GM23338 (cell line): ENCODE measurements around the gene DOCK6. TPM values are rescaled to one million over a fixed set of nuclear protein-coding genes. Genes with fewer than 3 reads are reported as not detected.

Experiments
- ATAC-seq: fragments of 200-7000 bp; cut with Tn5 transposase; 3 replicates; pipeline ENCODE4 v1.9.1; 2020
- DNase-seq: peaks from one replicate; pipeline ENCODE4 v3.0.0-alpha.2; 2015; ENCODE audit warnings: low spot score
- H2AFZ ChIP-seq: fragments of 200-600 bp; sonication (generic); 2 replicates; pipeline ENCODE4 v1.8.0; 2016; ENCODE audit warnings: antibody characterized with exemption, mild to moderate bottlenecking, moderate library complexity
- H3F3A ChIP-seq: fragments of 200-600 bp; sonication (generic); replicated peaks from 2 replicates; pipeline ENCODE4 v1.8.0; 2017; ENCODE audit warnings: antibody characterized with exemption, mixed run types, low read depth
- H3K27ac ChIP-seq: fragments of 200-600 bp; sonication (generic); 2 replicates; pipeline ENCODE4 v1.6.1; 2016; ENCODE audit warnings: low read depth
- H3K27me3 ChIP-seq: fragments of 200-600 bp; sonication (generic); 2 replicates; pipeline ENCODE4 v1.8.0; 2016; ENCODE audit warnings: mild to moderate bottlenecking, mixed run types, moderate library complexity; ENCODE audit not compliant: insufficient read depth
- H3K36me3 ChIP-seq: fragments of 200-600 bp; sonication (generic); 2 replicates; pipeline ENCODE4 v1.8.0; 2016; ENCODE audit warnings: mild to moderate bottlenecking; ENCODE audit not compliant: insufficient read depth
- H3K4me1 ChIP-seq: fragments of 200-600 bp; sonication (generic); 2 replicates; pipeline ENCODE4 v1.8.0; 2016; ENCODE audit warnings: mild to moderate bottlenecking, moderate library complexity; ENCODE audit not compliant: insufficient read depth
- H3K4me2 ChIP-seq: fragments of 200-600 bp; sonication (generic); 2 replicates; pipeline ENCODE4 v1.7.1; 2017; ENCODE audit warnings: mixed run types
- H3K4me3 ChIP-seq: fragments of 200-600 bp; sonication (generic); 2 replicates; pipeline ENCODE4 v1.6.1; 2016; ENCODE audit warnings: mixed run types
- H3K79me2 ChIP-seq: fragments of 200-600 bp; sonication (generic); replicated peaks from 2 replicates; pipeline ENCODE4 v1.8.0; 2017; ENCODE audit warnings: mild to moderate bottlenecking; ENCODE audit not compliant: insufficient read depth
- H3K9me2 ChIP-seq: fragments of 200-600 bp; sonication (generic); 2 replicates; pipeline ENCODE4 v1.8.0; 2017; ENCODE audit not compliant: insufficient read depth
- H4K20me1 ChIP-seq: fragments of 200-600 bp; sonication (generic); replicated peaks from 2 replicates; pipeline ENCODE4 v1.8.0; 2017; ENCODE audit warnings: mild to moderate bottlenecking; ENCODE audit not compliant: insufficient read depth
- H3K27ac Mint-ChIP-seq: 2 replicates; pipeline ENCODE4 v1.8.0; 2020; ENCODE audit warnings: inconsistent platforms, mild to moderate bottlenecking, moderate library complexity, mixed read lengths
- H3K27me3 Mint-ChIP-seq: 3 replicates; pipeline ENCODE4 v1.8.0; 2022; ENCODE audit warnings: low read depth, mild to moderate bottlenecking, moderate library complexity, mixed read lengths, inconsistent platforms; ENCODE audit not compliant: insufficient read depth, poor library complexity
- H3K36me3 Mint-ChIP-seq: 3 replicates; pipeline ENCODE4 v1.8.0; 2021; ENCODE audit warnings: low read depth, mild to moderate bottlenecking, inconsistent platforms, moderate library complexity, mixed read lengths
- H3K4me1 Mint-ChIP-seq: 3 replicates; pipeline ENCODE4 v1.8.0; 2020; ENCODE audit warnings: mild to moderate bottlenecking, inconsistent platforms, mixed read lengths
- H3K4me3 Mint-ChIP-seq: 3 replicates; pipeline ENCODE4 v1.8.0; 2021; ENCODE audit warnings: moderate library complexity, mild to moderate bottlenecking, inconsistent platforms, mixed read lengths
- H3K9me3 Mint-ChIP-seq: 3 replicates; pipeline ENCODE4 v1.8.0; 2020; ENCODE audit warnings: moderate library complexity, mild to moderate bottlenecking, inconsistent platforms, mixed read lengths
- EZH2phosphoT487 ChIP-seq: fragments of 200-600 bp; sonication (generic); IDR thresholded peaks from one replicate; pipeline ENCODE4 v1.8.1; 2018; ENCODE audit warnings: antibody characterized with exemption; ENCODE audit not compliant: unreplicated experiment
- NANOG ChIP-seq: IDR thresholded peaks from 2 replicates; pipeline ENCODE4 v1.6.1; 2016; ENCODE audit warnings: antibody characterized with exemption, borderline replicate concordance
- POLR2AphosphoS5 ChIP-seq: IDR thresholded peaks from 2 replicates; pipeline ENCODE4 v1.6.1; 2016; ENCODE audit warnings: antibody characterized with exemption, low read depth
- STAT1 ChIP-seq: IDR thresholded peaks from one replicate; pipeline ENCODE4 v1.6.1; 2016; ENCODE audit warnings: antibody characterized with exemption; ENCODE audit not compliant: unreplicated experiment
- ZNF114 ChIP-seq: fragments of 250-450 bp; sonication (Bioruptor Pico); IDR thresholded peaks from 2 replicates; pipeline ENCODE4 v1.5.0; 2020; ENCODE audit warnings: mild to moderate bottlenecking, moderate library complexity
- ZNF331 ChIP-seq: fragments of 250-450 bp; sonication (Bioruptor Pico); IDR thresholded peaks from 2 replicates; pipeline ENCODE4 v1.5.0; 2020; ENCODE audit warnings: low read depth, mild to moderate bottlenecking, moderate library complexity
- polyA plus RNA-seq: library from polyadenylated mRNA; unstranded; fragments of >200 nt; fragmentation: Nextera tagmentation; extraction: Ambion mirVana; gene quantifications from 2 replicates; pipeline ENCODE4 v1.2.1, GENCODE V29; 2016
- total RNA-seq: library from RNA; depleted of rRNA; stranded (reverse); fragments of >200 nt; shearing (Covaris generic); gene quantifications from 2 replicates; pipeline ENCODE4 v1.2.3, GENCODE V29; 2014
- TF ChIP-seq, protein P1 (sequence below): fragments of 250-450 bp; sonication (Bioruptor Pico); IDR thresholded peaks from 2 replicates; pipeline ENCODE4 v1.5.0; 2020; ENCODE audit warnings: mild to moderate bottlenecking, moderate library complexity
- TF ChIP-seq, protein P2 (sequence below): IDR thresholded peaks from 2 replicates; pipeline ENCODE4 v1.6.1; 2016; ENCODE audit warnings: antibody characterized with exemption

The DOCK6 gene
- total and polyA plus RNA-seq, 2 experiments from 2014 or later = 34.6 to 49.0 TPM

DNA sequence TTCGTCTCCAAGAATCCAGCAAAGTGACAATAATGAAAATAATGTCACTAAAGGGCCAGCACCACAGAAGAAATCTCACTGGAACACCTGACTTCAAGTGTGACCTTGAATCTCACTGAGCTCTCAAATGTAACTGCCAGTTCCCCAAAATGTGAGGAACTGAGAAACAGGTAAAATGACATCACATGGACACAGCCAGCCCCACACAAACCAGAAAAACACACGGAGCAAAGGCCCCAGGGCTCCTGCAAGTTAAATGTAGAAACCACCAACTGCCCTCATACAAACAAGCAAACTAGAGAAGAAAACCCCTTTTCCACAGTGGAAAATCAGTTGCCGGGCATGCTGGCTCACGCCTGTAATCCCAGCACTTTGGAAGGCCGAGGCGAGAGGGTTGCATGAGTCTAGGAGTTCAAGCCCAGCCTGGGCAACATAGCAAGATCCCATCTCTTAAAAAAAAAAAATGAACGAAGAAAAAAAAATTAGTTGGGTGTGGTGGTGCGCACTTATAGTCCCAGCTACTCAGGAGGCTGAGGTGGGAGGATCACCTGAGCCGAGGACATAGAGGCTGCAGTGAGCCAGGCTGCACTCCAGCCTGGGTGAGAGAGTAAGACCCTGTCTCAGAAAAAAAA lies 56.3 kb downstream of the DOCK6 start (continued):
- TF ChIP-seq, protein P1, sequence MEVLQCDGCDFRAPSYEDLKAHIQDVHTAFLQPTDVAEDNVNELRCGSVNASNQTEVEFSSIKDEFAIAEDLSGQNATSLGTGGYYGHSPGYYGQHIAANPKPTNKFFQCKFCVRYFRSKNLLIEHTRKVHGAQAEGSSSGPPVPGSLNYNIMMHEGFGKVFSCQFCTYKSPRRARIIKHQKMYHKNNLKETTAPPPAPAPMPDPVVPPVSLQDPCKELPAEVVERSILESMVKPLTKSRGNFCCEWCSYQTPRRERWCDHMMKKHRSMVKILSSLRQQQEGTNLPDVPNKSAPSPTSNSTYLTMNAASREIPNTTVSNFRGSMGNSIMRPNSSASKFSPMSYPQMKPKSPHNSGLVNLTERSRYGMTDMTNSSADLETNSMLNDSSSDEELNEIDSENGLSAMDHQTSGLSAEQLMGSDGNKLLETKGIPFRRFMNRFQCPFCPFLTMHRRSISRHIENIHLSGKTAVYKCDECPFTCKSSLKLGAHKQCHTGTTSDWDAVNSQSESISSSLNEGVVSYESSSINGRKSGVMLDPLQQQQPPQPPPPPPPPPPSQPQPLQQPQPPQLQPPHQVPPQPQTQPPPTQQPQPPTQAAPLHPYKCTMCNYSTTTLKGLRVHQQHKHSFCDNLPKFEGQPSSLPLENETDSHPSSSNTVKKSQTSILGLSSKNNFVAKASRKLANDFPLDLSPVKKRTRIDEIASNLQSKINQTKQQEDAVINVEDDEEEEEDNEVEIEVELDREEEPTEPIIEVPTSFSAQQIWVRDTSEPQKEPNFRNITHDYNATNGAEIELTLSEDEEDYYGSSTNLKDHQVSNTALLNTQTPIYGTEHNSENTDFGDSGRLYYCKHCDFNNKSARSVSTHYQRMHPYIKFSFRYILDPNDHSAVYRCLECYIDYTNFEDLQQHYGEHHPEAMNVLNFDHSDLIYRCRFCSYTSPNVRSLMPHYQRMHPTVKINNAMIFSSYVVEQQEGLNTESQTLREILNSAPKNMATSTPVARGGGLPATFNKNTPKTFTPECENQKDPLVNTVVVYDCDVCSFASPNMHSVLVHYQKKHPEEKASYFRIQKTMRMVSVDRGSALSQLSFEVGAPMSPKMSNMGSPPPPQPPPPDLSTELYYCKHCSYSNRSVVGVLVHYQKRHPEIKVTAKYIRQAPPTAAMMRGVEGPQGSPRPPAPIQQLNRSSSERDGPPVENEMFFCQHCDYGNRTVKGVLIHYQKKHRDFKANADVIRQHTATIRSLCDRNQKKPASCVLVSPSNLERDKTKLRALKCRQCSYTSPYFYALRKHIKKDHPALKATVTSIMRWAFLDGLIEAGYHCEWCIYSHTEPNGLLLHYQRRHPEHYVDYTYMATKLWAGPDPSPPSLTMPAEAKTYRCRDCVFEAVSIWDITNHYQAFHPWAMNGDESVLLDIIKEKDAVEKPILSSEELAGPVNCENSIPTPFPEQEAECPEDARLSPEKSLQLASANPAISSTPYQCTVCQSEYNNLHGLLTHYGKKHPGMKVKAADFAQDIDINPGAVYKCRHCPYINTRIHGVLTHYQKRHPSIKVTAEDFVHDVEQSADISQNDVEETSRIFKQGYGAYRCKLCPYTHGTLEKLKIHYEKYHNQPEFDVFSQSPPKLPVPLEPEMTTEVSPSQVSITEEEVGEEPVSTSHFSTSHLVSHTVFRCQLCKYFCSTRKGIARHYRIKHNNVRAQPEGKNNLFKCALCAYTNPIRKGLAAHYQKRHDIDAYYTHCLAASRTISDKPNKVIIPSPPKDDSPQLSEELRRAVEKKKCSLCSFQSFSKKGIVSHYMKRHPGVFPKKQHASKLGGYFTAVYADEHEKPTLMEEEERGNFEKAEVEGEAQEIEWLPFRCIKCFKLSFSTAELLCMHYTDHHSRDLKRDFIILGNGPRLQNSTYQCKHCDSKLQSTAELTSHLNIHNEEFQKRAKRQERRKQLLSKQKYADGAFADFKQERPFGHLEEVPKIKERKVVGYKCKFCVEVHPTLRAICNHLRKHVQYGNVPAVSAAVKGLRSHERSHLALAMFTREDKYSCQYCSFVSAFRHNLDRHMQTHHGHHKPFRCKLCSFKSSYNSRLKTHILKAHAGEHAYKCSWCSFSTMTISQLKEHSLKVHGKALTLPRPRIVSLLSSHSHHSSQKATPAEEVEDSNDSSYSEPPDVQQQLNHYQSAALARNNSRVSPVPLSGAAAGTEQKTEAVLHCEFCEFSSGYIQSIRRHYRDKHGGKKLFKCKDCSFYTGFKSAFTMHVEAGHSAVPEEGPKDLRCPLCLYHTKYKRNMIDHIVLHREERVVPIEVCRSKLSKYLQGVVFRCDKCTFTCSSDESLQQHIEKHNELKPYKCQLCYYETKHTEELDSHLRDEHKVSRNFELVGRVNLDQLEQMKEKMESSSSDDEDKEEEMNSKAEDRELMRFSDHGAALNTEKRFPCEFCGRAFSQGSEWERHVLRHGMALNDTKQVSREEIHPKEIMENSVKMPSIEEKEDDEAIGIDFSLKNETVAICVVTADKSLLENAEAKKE (CRISPR knock-in tag) = no peak
- TF ChIP-seq POLR2AphosphoS5 (no peak), EZH2phosphoT487 (no peak), ZNF331 (CRISPR knock-in tag) (no peak)
- TF ChIP-seq, protein P2, sequence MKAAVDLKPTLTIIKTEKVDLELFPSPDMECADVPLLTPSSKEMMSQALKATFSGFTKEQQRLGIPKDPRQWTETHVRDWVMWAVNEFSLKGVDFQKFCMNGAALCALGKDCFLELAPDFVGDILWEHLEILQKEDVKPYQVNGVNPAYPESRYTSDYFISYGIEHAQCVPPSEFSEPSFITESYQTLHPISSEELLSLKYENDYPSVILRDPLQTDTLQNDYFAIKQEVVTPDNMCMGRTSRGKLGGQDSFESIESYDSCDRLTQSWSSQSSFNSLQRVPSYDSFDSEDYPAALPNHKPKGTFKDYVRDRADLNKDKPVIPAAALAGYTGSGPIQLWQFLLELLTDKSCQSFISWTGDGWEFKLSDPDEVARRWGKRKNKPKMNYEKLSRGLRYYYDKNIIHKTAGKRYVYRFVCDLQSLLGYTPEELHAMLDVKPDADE = no peak

DNA sequence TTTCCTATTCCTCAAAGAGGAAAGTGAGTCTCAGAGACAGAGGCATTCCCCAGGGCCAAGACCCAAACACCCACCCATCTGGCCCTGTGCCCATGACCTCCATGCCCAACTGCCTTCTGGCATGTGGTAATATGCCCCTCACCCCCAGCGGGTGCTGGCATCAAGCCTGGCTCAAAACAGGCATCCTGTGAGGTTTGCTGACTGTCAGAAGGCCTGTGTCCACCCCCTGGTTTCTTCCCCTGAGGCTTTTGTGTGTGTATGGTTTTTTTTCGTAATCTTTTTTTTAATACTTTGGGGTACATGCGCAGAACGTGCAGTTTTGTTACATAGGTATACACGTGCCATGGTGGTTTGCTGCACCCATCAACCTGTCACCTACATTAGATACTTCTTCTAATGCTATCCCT lies 57.4 kb downstream of the DOCK6 start:
- no peak for ATAC-seq
- Histone ChIP-seq H3K4me2 (no peak overlapping the region), H3K36me3 (0 out of 2 replicates have a peak, but pooled peaks cover 3% of the 10 kb centered on the region), H3K27me3 (no peaks in the 10 kb centered on the region), H3K4me3 (no peak overlapping the region), H3K4me1 (no peaks in the 10 kb centered on the region; the same call in 1 of the 2 replicates), H3K27ac (no peak overlapping the region), H4K20me1 (0 out of 2 replicates have a peak, but pooled peaks cover 3% of the 10 kb centered on the region), H3K79me2 (no peaks in the 10 kb centered on the region), H3F3A (0 out of 2 replicates have a peak, but pooled peaks cover 11% of the 10 kb centered on the region), H3K9me2 (no peaks in the 10 kb centered on the region), H2AFZ (no peak overlapping the region)
- H3K4me3 Mint-ChIP-seq = no peak overlapping the region
- peaks cover 1% of the 10 kb centered on the region for H3K27me3 Mint-ChIP-seq
- H3K27ac Mint-ChIP-seq = no peak overlapping the region
- no peaks in the 10 kb centered on the region for H3K9me3 Mint-ChIP-seq
- no peak for DNase-seq
- H3K4me1 Mint-ChIP-seq = peaks cover 3% of the 10 kb centered on the region; the same call in 2 of the 3 replicates
- peaks cover 6% of the 10 kb centered on the region for H3K36me3 Mint-ChIP-seq
- TF ChIP-seq ZNF114 = no peak
- TF ChIP-seq POLR2AphosphoS5 = no peak
- TF ChIP-seq ZNF331 (CRISPR knock-in tag) = no peak
- TF ChIP-seq STAT1 = no peak
- no peak for TF ChIP-seq NANOG
- TF ChIP-seq, protein P2 = no peak
